ENCODE measurements around the gene KLK5.

KLK5 gene

DNA sequence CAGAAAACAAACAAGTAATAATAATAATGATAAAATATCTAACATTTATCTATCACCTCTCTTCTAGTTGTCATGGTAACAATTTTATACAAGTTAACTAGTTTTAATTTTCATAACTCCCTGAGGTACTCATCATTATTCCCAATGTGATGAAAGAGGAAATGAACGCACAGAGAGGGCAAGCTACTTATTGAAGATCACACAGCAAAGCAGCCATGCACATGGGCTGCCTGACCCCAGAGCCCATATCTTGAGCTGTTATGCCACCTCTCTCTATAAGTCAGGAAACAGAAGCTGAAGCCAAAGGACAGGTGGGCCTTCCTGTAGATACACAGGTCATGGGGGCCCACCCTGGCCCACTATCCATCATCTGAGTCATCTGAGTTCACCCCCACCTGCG is 36.8 kb downstream of the KLK5 start:
- TF ChIP-seq, protein P1, sequence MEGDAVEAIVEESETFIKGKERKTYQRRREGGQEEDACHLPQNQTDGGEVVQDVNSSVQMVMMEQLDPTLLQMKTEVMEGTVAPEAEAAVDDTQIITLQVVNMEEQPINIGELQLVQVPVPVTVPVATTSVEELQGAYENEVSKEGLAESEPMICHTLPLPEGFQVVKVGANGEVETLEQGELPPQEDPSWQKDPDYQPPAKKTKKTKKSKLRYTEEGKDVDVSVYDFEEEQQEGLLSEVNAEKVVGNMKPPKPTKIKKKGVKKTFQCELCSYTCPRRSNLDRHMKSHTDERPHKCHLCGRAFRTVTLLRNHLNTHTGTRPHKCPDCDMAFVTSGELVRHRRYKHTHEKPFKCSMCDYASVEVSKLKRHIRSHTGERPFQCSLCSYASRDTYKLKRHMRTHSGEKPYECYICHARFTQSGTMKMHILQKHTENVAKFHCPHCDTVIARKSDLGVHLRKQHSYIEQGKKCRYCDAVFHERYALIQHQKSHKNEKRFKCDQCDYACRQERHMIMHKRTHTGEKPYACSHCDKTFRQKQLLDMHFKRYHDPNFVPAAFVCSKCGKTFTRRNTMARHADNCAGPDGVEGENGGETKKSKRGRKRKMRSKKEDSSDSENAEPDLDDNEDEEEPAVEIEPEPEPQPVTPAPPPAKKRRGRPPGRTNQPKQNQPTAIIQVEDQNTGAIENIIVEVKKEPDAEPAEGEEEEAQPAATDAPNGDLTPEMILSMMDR (IDR thresholded peaks at IDR 0.05): no peak

DNA sequence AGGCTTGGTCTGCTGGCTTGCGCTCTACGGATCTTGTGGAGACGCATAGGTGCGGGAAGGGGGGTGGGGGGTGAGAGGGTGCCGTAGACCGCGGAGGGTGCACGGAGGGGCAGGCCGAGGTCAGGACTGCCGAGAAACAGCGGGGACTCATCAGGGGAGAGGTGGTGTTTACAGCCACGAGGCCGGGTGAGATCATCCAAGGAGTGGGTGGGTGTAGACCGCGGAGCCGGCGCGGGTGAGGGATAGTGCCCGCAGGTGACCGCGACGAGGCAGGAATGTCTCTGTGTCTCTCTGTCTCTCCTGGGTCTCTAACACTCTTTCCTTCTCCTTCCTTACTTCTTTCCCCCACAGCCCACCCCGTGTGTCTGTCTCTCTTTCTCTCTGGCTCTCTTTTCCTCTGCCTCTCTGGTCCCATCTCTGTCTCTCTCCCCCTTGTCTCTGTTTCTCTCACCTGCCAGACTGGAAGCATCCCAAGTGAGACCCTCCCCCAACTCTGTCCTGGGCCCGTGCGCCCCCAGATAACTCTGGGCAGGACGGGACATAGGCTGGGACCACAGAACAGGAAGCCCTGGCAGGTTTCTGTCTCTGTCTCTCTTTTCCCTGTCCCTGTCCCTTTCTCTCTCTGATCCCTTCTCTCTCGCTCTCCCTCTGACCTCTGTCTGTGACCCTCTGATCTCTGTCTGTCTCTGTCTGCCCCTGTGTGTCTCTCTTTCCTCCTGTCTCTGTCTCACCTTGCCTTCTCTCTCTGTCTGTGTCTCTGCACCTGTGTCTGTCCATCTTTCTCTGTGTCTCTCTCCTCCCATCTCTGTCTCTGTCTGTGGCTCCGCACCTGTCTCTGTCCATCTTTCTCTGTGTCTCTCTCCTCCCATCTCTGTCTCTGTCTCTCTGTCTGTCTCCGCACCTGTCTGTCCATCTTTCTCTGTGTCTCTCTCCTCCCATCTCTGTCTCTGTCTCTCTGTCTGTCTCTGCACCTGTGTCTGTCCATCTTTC is 39.8 kb downstream of the KLK5 start:
- TF ChIP-seq, protein P1 (IDR thresholded peaks at IDR 0.05): no peak

DNA sequence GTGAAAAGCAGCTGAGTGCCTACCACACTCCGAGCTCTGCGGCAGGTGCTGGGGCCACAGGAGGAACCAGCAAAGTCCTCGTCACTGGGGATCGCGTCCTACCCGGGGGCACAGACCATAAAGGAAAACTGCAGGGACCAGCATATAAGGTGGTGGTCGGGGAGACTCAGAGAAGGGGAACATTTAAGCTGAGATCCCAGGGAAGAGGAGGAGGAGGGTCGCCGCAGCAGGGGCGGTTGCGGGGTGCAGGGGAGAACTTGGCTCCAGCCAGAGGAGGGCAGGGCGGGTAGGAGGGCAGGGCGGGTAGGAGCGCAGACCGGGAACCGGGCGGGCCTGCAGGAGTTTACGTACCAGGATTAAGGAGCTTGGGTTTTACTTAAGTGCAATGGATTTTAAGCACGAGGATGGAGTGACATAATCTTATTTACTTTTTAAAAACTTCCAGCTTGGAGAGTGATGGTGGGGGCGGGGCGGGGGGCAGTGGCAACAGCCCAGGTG is 40.7 kb downstream of the KLK5 start:
- TF ChIP-seq, protein P1 (IDR thresholded peaks at IDR 0.05): no peak

DNA sequence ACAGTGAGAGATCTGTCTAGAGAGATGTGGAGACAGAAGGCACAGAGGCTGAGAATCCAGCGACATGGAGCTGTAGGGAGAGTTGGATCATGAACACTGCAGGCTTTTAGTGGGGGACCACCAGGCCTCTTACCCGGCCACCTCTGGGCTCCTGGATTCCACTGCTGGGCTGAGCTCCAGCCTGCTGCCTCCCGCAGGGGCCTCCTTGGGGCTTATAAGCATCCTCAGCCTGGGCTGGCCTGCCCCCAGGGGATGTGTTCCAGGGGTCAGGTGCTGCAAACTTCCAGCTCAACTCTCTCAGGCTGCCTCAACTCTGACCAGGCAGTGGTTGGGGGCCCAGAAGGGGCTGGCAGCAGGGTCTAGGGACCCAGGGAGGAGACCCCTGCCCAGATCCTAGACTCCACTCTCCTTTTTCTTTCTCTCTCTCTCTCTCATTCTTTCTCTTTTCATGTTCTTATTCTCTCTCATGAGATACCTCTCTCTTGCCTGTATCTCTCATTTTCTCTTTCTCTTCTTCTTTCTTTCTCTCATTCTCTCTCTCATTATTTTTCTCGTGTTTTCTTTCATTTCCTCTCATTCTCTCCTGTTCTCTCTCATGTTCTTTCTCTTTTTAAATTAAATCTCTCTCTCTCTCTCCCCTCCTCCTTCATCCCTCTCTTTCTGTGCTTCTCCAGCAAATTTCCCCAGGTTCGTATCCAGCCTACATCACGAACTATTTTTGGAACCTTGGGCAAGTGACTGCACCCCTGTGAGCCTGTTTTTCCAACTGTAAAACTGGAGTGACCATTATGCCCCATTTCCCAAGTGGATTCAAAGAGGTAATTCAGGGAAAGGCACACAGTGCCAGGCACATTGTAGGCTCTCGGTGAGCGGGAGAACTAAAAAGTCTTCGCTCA is 41.4 kb downstream of the KLK5 start, which contains the start of gene KLK4:
KLK4 (minus strand) TSS at position 190 of the 896 bp plus-strand sequence. CDS start 657 bp downstream, outside the sequence.
- TF ChIP-seq, protein P1 (IDR thresholded peaks at IDR 0.05): no peak

DNA sequence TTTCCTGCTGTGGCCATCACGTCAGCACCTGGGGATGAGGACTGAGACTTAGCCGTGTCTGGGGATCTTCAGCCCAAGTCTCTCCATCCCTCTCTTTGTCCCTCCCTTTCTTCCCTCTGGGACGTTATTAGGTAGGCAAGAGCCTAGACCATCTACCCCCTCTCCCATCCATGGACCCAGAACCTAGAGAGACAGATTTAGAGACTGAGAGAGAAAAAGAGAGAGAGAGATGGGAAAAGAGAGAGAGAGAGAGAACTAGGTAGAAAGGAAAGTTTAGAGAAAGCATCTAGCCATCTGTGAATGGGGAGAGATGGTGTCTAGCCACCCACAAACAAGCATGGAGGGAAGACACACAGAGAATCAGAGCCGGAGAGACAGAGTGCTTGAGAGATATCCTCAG is 42.1 kb downstream of the KLK5 start:
- TF ChIP-seq, protein P1 (IDR thresholded peaks at IDR 0.05): no peak

DNA sequence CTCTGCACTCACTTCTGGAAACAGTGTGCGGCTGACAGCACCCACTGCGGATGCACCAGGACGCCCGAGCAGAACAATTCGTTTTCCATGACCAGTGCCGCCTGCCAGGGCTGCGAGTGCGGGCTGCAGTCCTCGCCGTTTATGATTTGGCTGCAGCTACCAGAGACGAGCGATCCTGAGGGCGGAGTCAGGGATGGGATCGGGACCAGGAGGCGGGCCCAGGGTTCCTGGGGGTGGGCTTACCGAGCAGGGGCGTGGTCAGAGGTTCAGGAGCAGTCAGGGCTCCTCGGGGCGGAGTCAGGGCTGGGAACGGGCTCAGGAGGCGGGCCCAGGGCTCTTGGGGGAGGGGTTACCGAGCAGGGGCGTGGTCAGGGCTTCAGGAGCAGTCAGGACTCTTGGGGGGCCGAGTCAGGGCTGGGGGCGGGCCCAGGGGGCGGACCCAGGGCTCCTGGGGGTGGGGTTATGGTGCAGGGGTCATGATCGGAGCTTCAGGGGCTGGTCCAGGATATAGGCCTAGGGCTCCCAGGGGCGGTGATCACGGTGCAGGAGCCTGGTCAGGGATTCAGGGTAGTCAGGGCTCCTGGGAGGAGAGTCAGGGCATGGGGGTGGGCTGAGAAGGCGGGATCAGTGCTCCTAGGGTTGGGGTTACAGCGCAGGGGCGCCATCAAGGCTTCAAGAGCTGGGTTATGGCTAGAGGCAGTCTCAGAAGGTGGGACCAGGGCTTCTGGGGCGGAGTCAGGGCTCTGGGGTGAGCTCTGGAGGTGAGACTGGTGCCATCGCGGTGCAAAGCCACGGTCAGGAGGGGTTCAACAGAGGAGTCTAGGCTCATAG is 43.4 kb downstream of the KLK5 start:
- TF ChIP-seq, protein P1 (IDR thresholded peaks at IDR 0.05): no peak
